Lower leg skin (tissue), 3 donors: Measurements from ENCODE around the gene CTTNBP2.

Experiments
- POLR2A ChIP-seq, 2 donors: fragments of 450-650 bp; IDR thresholded peaks; one replicate each; pipeline ENCODE4 v1.6.1; 2016 to 2017; ENCODE audit warnings: antibody characterized with exemption in 2 of 2, mild to moderate bottlenecking in 1 of 2, moderate library complexity in 1 of 2
- TF ChIP-seq, protein P1 (sequence below), 3 donors: fragments of 450-650 bp; IDR thresholded peaks; one replicate each; pipeline ENCODE4 v1.5.1; 2016; ENCODE audit warnings: antibody characterized with exemption in 3 of 3, mild to moderate bottlenecking in 3 of 3, moderate library complexity in 2 of 3

DNA sequence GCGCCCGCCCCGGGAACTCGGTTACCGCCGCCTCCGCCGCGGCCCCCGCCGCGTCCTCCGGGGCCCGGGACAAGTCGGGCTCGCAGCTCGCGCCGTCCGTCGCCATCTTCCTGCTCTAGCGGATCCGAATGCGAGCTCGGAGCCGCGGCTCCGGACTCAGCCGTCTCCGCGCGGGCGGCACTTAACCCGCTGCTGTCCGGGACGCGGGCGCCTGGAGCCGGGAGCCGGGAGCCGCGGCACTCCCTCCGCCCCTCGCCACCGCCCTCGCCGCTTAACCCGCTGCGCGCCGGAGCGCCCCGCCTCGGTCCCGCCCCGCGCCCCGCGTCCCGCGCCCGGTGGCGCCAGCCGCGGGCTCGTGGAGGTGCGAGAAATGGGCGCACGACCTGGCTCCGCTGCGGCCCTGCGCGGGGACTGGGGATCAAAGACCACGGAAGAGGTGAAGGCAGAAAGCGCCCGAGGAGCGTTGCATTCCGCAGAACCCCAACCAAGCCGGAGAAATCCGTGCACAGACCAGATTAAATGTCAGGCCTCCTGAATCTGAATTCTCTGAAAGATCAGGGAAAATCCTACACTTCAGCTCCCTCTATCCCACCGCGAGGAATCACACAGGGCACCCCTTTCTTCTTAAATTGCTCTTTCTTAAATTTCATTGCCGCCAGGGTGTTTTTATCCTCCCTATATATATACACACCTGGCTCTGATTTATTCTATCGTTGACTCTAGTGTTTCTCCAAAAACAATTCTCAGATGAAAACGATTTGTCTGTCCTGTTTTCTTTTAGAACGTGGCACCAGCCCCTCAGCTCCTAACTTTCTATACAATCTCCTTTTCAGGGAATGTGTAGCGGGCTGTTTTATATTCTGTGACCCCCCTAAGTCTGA lies at the start of gene CTTNBP2:
- TF ChIP-seq, protein P1, sequence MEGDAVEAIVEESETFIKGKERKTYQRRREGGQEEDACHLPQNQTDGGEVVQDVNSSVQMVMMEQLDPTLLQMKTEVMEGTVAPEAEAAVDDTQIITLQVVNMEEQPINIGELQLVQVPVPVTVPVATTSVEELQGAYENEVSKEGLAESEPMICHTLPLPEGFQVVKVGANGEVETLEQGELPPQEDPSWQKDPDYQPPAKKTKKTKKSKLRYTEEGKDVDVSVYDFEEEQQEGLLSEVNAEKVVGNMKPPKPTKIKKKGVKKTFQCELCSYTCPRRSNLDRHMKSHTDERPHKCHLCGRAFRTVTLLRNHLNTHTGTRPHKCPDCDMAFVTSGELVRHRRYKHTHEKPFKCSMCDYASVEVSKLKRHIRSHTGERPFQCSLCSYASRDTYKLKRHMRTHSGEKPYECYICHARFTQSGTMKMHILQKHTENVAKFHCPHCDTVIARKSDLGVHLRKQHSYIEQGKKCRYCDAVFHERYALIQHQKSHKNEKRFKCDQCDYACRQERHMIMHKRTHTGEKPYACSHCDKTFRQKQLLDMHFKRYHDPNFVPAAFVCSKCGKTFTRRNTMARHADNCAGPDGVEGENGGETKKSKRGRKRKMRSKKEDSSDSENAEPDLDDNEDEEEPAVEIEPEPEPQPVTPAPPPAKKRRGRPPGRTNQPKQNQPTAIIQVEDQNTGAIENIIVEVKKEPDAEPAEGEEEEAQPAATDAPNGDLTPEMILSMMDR (IDR thresholded peaks at IDR 0.05), result no peak
- TF ChIP-seq POLR2A (IDR thresholded peaks at IDR 0.05), result no peak
